ENCODE results near the gene ABHD1.
"Not testable (repeated sequence)": the region's sequence is repeated elsewhere in the genome, so short reads cannot be mapped to it uniquely, and the experiment has no call there.

GRCh38 chr2:27075566-27075871, 48.1 kb upstream of the ABHD1 start:
- TF ChIP-seq CREB1 (CRISPR knock-in tag; IDR thresholded peaks at IDR 0.05; ENCODE audit: low read depth); POLR2AphosphoS5 (IDR thresholded peaks at IDR 0.05; ENCODE audit: low read depth); ZNF331 (CRISPR knock-in tag; IDR thresholded peaks at IDR 0.05; ENCODE audit: low read depth); EZH2 (IDR thresholded peaks at IDR 0.05; ENCODE audit: low read depth, unreplicated experiment); JUNB (IDR thresholded peaks at IDR 0.05; ENCODE audit: unreplicated experiment); NANOG (IDR thresholded peaks at IDR 0.05; ENCODE audit: borderline replicate concordance); EZH2phosphoT487 (IDR thresholded peaks at IDR 0.05; ENCODE audit: unreplicated experiment); STAT1 (IDR thresholded peaks at IDR 0.05; ENCODE audit: unreplicated experiment); ZNF114 (CRISPR knock-in tag; IDR thresholded peaks at IDR 0.05): not testable (repeated sequence)
- TF ChIP-seq, protein P1, sequence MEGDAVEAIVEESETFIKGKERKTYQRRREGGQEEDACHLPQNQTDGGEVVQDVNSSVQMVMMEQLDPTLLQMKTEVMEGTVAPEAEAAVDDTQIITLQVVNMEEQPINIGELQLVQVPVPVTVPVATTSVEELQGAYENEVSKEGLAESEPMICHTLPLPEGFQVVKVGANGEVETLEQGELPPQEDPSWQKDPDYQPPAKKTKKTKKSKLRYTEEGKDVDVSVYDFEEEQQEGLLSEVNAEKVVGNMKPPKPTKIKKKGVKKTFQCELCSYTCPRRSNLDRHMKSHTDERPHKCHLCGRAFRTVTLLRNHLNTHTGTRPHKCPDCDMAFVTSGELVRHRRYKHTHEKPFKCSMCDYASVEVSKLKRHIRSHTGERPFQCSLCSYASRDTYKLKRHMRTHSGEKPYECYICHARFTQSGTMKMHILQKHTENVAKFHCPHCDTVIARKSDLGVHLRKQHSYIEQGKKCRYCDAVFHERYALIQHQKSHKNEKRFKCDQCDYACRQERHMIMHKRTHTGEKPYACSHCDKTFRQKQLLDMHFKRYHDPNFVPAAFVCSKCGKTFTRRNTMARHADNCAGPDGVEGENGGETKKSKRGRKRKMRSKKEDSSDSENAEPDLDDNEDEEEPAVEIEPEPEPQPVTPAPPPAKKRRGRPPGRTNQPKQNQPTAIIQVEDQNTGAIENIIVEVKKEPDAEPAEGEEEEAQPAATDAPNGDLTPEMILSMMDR (conservative IDR thresholded peaks at IDR 0.05; ENCODE audit: low read depth in 2 of 2) = not testable (repeated sequence)
- TF ChIP-seq, protein P2, sequence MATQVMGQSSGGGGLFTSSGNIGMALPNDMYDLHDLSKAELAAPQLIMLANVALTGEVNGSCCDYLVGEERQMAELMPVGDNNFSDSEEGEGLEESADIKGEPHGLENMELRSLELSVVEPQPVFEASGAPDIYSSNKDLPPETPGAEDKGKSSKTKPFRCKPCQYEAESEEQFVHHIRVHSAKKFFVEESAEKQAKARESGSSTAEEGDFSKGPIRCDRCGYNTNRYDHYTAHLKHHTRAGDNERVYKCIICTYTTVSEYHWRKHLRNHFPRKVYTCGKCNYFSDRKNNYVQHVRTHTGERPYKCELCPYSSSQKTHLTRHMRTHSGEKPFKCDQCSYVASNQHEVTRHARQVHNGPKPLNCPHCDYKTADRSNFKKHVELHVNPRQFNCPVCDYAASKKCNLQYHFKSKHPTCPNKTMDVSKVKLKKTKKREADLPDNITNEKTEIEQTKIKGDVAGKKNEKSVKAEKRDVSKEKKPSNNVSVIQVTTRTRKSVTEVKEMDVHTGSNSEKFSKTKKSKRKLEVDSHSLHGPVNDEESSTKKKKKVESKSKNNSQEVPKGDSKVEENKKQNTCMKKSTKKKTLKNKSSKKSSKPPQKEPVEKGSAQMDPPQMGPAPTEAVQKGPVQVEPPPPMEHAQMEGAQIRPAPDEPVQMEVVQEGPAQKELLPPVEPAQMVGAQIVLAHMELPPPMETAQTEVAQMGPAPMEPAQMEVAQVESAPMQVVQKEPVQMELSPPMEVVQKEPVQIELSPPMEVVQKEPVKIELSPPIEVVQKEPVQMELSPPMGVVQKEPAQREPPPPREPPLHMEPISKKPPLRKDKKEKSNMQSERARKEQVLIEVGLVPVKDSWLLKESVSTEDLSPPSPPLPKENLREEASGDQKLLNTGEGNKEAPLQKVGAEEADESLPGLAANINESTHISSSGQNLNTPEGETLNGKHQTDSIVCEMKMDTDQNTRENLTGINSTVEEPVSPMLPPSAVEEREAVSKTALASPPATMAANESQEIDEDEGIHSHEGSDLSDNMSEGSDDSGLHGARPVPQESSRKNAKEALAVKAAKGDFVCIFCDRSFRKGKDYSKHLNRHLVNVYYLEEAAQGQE (IDR thresholded peaks at IDR 0.05; ENCODE audit: unreplicated experiment) = not testable (repeated sequence)
- TF ChIP-seq, protein P3, sequence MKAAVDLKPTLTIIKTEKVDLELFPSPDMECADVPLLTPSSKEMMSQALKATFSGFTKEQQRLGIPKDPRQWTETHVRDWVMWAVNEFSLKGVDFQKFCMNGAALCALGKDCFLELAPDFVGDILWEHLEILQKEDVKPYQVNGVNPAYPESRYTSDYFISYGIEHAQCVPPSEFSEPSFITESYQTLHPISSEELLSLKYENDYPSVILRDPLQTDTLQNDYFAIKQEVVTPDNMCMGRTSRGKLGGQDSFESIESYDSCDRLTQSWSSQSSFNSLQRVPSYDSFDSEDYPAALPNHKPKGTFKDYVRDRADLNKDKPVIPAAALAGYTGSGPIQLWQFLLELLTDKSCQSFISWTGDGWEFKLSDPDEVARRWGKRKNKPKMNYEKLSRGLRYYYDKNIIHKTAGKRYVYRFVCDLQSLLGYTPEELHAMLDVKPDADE (IDR thresholded peaks at IDR 0.05) = not testable (repeated sequence)
- TF ChIP-seq, protein P4, sequence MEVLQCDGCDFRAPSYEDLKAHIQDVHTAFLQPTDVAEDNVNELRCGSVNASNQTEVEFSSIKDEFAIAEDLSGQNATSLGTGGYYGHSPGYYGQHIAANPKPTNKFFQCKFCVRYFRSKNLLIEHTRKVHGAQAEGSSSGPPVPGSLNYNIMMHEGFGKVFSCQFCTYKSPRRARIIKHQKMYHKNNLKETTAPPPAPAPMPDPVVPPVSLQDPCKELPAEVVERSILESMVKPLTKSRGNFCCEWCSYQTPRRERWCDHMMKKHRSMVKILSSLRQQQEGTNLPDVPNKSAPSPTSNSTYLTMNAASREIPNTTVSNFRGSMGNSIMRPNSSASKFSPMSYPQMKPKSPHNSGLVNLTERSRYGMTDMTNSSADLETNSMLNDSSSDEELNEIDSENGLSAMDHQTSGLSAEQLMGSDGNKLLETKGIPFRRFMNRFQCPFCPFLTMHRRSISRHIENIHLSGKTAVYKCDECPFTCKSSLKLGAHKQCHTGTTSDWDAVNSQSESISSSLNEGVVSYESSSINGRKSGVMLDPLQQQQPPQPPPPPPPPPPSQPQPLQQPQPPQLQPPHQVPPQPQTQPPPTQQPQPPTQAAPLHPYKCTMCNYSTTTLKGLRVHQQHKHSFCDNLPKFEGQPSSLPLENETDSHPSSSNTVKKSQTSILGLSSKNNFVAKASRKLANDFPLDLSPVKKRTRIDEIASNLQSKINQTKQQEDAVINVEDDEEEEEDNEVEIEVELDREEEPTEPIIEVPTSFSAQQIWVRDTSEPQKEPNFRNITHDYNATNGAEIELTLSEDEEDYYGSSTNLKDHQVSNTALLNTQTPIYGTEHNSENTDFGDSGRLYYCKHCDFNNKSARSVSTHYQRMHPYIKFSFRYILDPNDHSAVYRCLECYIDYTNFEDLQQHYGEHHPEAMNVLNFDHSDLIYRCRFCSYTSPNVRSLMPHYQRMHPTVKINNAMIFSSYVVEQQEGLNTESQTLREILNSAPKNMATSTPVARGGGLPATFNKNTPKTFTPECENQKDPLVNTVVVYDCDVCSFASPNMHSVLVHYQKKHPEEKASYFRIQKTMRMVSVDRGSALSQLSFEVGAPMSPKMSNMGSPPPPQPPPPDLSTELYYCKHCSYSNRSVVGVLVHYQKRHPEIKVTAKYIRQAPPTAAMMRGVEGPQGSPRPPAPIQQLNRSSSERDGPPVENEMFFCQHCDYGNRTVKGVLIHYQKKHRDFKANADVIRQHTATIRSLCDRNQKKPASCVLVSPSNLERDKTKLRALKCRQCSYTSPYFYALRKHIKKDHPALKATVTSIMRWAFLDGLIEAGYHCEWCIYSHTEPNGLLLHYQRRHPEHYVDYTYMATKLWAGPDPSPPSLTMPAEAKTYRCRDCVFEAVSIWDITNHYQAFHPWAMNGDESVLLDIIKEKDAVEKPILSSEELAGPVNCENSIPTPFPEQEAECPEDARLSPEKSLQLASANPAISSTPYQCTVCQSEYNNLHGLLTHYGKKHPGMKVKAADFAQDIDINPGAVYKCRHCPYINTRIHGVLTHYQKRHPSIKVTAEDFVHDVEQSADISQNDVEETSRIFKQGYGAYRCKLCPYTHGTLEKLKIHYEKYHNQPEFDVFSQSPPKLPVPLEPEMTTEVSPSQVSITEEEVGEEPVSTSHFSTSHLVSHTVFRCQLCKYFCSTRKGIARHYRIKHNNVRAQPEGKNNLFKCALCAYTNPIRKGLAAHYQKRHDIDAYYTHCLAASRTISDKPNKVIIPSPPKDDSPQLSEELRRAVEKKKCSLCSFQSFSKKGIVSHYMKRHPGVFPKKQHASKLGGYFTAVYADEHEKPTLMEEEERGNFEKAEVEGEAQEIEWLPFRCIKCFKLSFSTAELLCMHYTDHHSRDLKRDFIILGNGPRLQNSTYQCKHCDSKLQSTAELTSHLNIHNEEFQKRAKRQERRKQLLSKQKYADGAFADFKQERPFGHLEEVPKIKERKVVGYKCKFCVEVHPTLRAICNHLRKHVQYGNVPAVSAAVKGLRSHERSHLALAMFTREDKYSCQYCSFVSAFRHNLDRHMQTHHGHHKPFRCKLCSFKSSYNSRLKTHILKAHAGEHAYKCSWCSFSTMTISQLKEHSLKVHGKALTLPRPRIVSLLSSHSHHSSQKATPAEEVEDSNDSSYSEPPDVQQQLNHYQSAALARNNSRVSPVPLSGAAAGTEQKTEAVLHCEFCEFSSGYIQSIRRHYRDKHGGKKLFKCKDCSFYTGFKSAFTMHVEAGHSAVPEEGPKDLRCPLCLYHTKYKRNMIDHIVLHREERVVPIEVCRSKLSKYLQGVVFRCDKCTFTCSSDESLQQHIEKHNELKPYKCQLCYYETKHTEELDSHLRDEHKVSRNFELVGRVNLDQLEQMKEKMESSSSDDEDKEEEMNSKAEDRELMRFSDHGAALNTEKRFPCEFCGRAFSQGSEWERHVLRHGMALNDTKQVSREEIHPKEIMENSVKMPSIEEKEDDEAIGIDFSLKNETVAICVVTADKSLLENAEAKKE (CRISPR knock-in tag; IDR thresholded peaks at IDR 0.05) = not testable (repeated sequence)

Measured in GM23338 (cell line).